GM19395 (cell line): ENCODE results near the gene LHPP.
"Not testable (repeated sequence)": the region's sequence is repeated elsewhere in the genome, so short reads cannot be mapped to it uniquely, and the experiment has no call there.

Source experiments
- ATAC-seq: cut with Tn5 transposase; IDR thresholded peaks from one replicate; pipeline ENCODE4 v1.9.1; 2021; ENCODE audit warnings: mild to moderate bottlenecking, moderate library complexity; ENCODE audit not compliant: unreplicated experiment

LHPP gene

GRCh38 chr10:124568339-124568738 is 106.7 kb downstream of the LHPP start:
- ATAC-seq: no peak

- no peak for ATAC-seq
These were observed 107.4 kb downstream of the LHPP start for GRCh38 chr10:124568848-124569622.

- no peak for ATAC-seq
These were observed 108.2 kb downstream of the LHPP start for GRCh38 chr10:124569623-124570470.

GRCh38 chr10:124570646-124571045 is 109.0 kb downstream of the LHPP start:
- ATAC-seq: no peak

- ATAC-seq: no peak
These were observed 111.1 kb downstream of the LHPP start for GRCh38 chr10:124572751-124573150.

GRCh38 chr10:124573726-124574455 is 112.3 kb downstream of the LHPP start:
- no peak for ATAC-seq

GRCh38 chr10:124574456-124575070 is 112.9 kb downstream of the LHPP start:
- no peak for ATAC-seq

- ATAC-seq: no peak
These were observed 113.7 kb downstream of the LHPP start for GRCh38 chr10:124575107-124576035.

- no peak for ATAC-seq
These were observed 115.2 kb downstream of the LHPP start for GRCh38 chr10:124576526-124577420.

- ATAC-seq: no peak
These were observed 116.0 kb downstream of the LHPP start for GRCh38 chr10:124577651-124578050.

GRCh38 chr10:124578231-124579010 is 116.8 kb downstream of the LHPP start:
- ATAC-seq: no peak

- ATAC-seq: no peak
These were observed 117.4 kb downstream of the LHPP start for GRCh38 chr10:124579011-124579399.

- ATAC-seq: no peak
These were observed 124.5 kb downstream of the LHPP start for GRCh38 chr10:124586142-124586541.

GRCh38 chr10:124587811-124588211 is 126.2 kb downstream of the LHPP start:
- ATAC-seq: no peak

GRCh38 chr10:124588341-124588735 is 126.7 kb downstream of the LHPP start:
- not testable (repeated sequence) for ATAC-seq

GRCh38 chr10:124588736-124589490 is 127.3 kb downstream of the LHPP start:
- ATAC-seq: no peak

GRCh38 chr10:124589491-124590041 is 127.9 kb downstream of the LHPP start:
- ATAC-seq: no peak
